ENCODE measurements around the gene BANF2.

DNA sequence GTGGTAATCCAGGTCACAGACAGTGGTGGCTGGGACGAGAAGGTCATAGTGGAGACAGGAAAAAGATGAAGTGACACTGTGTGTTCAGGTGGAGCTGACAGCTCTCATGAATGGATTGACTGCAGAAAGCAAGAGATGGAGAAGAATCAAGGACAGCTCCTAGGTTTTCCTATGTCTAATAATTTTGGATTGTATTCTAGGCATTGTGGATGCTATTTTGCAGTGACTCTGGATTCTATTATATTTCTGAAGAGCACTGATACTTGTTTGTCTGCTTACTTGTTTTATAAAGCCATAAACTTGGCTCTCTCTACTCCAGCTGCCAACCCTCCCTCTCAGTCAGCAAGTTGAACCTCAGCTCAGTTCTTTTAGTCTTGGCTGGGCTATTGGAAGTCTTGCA lies 58.7 kb downstream of the BANF2 start:
- TF ChIP-seq, protein P1, sequence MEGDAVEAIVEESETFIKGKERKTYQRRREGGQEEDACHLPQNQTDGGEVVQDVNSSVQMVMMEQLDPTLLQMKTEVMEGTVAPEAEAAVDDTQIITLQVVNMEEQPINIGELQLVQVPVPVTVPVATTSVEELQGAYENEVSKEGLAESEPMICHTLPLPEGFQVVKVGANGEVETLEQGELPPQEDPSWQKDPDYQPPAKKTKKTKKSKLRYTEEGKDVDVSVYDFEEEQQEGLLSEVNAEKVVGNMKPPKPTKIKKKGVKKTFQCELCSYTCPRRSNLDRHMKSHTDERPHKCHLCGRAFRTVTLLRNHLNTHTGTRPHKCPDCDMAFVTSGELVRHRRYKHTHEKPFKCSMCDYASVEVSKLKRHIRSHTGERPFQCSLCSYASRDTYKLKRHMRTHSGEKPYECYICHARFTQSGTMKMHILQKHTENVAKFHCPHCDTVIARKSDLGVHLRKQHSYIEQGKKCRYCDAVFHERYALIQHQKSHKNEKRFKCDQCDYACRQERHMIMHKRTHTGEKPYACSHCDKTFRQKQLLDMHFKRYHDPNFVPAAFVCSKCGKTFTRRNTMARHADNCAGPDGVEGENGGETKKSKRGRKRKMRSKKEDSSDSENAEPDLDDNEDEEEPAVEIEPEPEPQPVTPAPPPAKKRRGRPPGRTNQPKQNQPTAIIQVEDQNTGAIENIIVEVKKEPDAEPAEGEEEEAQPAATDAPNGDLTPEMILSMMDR (conservative IDR thresholded peaks at IDR 0.05 in 1 of 2, IDR thresholded peaks at IDR 0.05 in 1 of 2; ENCODE audit: extremely low read depth in 1 of 2, insufficient read depth in 1 of 2, low read depth in 1 of 2, low read length in 2 of 2): no peak
- no peak for TF ChIP-seq EZH2 (IDR thresholded peaks at IDR 0.05; ENCODE audit: borderline replicate concordance, low read length)

All from mammary epithelial cell (primary cell).